ENCODE measurements around the gene PDCD1.

GRCh38 chr2:241894681-241895426 lies 36.2 kb upstream of the PDCD1 start:
- no peak for TF ChIP-seq FOXA1 (IDR thresholded peaks at IDR 0.05)
- no peak for TF ChIP-seq TARDBP (IDR thresholded peaks at IDR 0.05)
- TF ChIP-seq FOXK2 (IDR thresholded peaks at IDR 0.05), result no peak
- no peak for TF ChIP-seq SUZ12 (IDR thresholded peaks at IDR 0.05)
- no peak for TF ChIP-seq FOXM1 (IDR thresholded peaks at IDR 0.05; ENCODE audit: borderline replicate concordance)
- no peak for TF ChIP-seq ELF4 (IDR thresholded peaks at IDR 0.05)
- TF ChIP-seq SP1 (IDR thresholded peaks at IDR 0.05), result no peak
- TF ChIP-seq CTBP1 (IDR thresholded peaks at IDR 0.05; ENCODE audit: borderline replicate concordance), result no peak
- no peak for TF ChIP-seq LEF1 (IDR thresholded peaks at IDR 0.05; ENCODE audit: borderline replicate concordance)
- no peak for TF ChIP-seq ZNF384 (IDR thresholded peaks at IDR 0.05)
- TF ChIP-seq NFRKB (IDR thresholded peaks at IDR 0.05), result no peak
- TF ChIP-seq PKNOX1 (IDR thresholded peaks at IDR 0.05), result no peak
- TF ChIP-seq HDGF (IDR thresholded peaks at IDR 0.05; ENCODE audit: borderline replicate concordance), result no peak

Data from HEK293T (cell line).